K562 treated with DMSO at 1 percent for 48 hours (cell line): ENCODE measurements around the gene ZNF714. TPM values are rescaled to one million over a fixed set of nuclear protein-coding genes. Genes with fewer than 3 reads are reported as not detected.

ENCODE experiments used
- total RNA-seq: library from RNA; unstranded; fragments of 300-600 nt; gene quantifications from 2 replicates; pipeline ENCODE4 v1.2.3, GENCODE V29; 2022; ENCODE audit warnings: low replicate concordance; ENCODE audit errors: extremely low read depth

Gene ZNF714
- not detected in 2 replicates for total RNA-seq

GRCh38 chr19:21082011-21082975, at the start of gene ZNF714:
Gene ZNF714, plus strand, starts transcription at chr19:21082203. Its CDS starts 16,066 bp downstream, at chr19:21098269.

GRCh38 chr19:21141787-21142464, 59.9 kb downstream of the ZNF714 start, which contains the start of gene ZNF431:
Gene ZNF431, plus strand, starts transcription at chr19:21142040. Its CDS starts 144 bp downstream, at chr19:21142184.

Other genes with a start within 250 kb of the ZNF714 start
- gene ZNF85, start 159.0 kb upstream of the ZNF714 start, total RNA-seq = not detected in 2 replicates
- not detected in 2 replicates for gene ZNF430, start 61.5 kb upstream of the ZNF714 start, total RNA-seq
- gene ZNF431, start 59.8 kb downstream of the ZNF714 start, total RNA-seq = not detected in 2 replicates
- gene ZNF708, start 247.2 kb downstream of the ZNF714 start, total RNA-seq = not detected in 2 replicates